ENCODE results near the gene MCOLN1.

MCOLN1 gene

GRCh38 chr19:7504684-7505083 lies 17.7 kb upstream of the MCOLN1 start:
- DNase-seq = no peak

GRCh38 chr19:7505288-7505681 lies 17.1 kb upstream of the MCOLN1 start:
- DNase-seq = no peak

- DNase-seq = no peak
Observed at GRCh38 chr19:7505682-7506384, 16.6 kb upstream of the MCOLN1 start.

GRCh38 chr19:7506385-7507328 lies 15.8 kb upstream of the MCOLN1 start:
- peak in 1 of 5 donors; percentile 54 for DNase-seq

- no peak for DNase-seq
Observed at GRCh38 chr19:7507884-7508283, 14.5 kb upstream of the MCOLN1 start.

- no peak for DNase-seq
Observed at GRCh38 chr19:7509625-7510024, 12.8 kb upstream of the MCOLN1 start.

- DNase-seq = no peak
Observed at GRCh38 chr19:7512400-7512851, 10.0 kb upstream of the MCOLN1 start.

GRCh38 chr19:7513809-7514642 lies 8.4 kb upstream of the MCOLN1 start:
- DNase-seq = no peak

GRCh38 chr19:7515110-7515644 lies 7.2 kb upstream of the MCOLN1 start:
- no peak for DNase-seq

GRCh38 chr19:7515645-7516151 lies 6.7 kb upstream of the MCOLN1 start, which contains the start of gene ZNF358:
TSS of gene ZNF358 (plus strand) at chr19:7516103. CDS start at chr19:7519243, 3,140 bp downstream.
- peak in 1 of 5 donors; percentile 21 for DNase-seq

- no peak for DNase-seq
Observed at GRCh38 chr19:7516333-7516732, 6.1 kb upstream of the MCOLN1 start.

- no peak for DNase-seq
Observed at GRCh38 chr19:7516878-7517277, 5.5 kb upstream of the MCOLN1 start.

- no peak for DNase-seq
Observed at GRCh38 chr19:7519361-7520130, 2.9 kb upstream of the MCOLN1 start.

GRCh38 chr19:7520131-7521051 lies 2.0 kb upstream of the MCOLN1 start:
- no peak for DNase-seq

GRCh38 chr19:7521551-7522071 lies 813 bp upstream of the MCOLN1 start:
- no peak for DNase-seq

- no peak for DNase-seq
Observed at GRCh38 chr19:7522923-7523667, 671 bp downstream of the MCOLN1 start.

GRCh38 chr19:7524523-7524922 lies 2.1 kb downstream of the MCOLN1 start:
- no peak for DNase-seq

GRCh38 chr19:7524992-7525739 lies 2.7 kb downstream of the MCOLN1 start:
- no peak for DNase-seq

Measured in T-helper 1 cell (primary cell).